HepG2 (cell line): ENCODE data around the gene RACGAP1. TPM values are rescaled to one million over a fixed set of nuclear protein-coding genes. Genes with fewer than 3 reads are reported as not detected.
A peak's percentile ranks its signal among the peaks of the same experiment; 100 is the strongest.

ENCODE experiments used
- GATA4 ChIP-seq: sonication (generic); IDR thresholded peaks from 2 replicates; pipeline ENCODE4 v1.6.1; 2016; ENCODE audit warnings: antibody characterized with exemption, low read depth, borderline replicate concordance
- HINFP ChIP-seq: sonication (generic); formaldehyde crosslinking; IDR thresholded peaks from 2 replicates; pipeline ENCODE4 v1.4.0; 2020; ENCODE audit warnings: low read depth, mild to moderate bottlenecking, missing genetic modification reagents
- MAFF ChIP-seq: IDR thresholded peaks from 2 replicates; pipeline ENCODE4 v1.6.1; 2011; ENCODE audit warnings: low read depth, low read length, improper control_type of control experiment
- NFAT5 ChIP-seq: sonication (generic); formaldehyde crosslinking; IDR thresholded peaks from 2 replicates; pipeline ENCODE4 v1.4.0; 2020; ENCODE audit warnings: missing genetic modification reagents
- NFE2 ChIP-seq: sonication (generic); formaldehyde crosslinking; IDR thresholded peaks from 2 replicates; pipeline ENCODE4 v1.4.0; 2020; ENCODE audit warnings: missing genetic modification reagents
- RARG ChIP-seq: sonication (generic); formaldehyde crosslinking; IDR thresholded peaks from 2 replicates; pipeline ENCODE4 v1.4.0; 2020; ENCODE audit warnings: low read depth, mild to moderate bottlenecking, missing genetic modification reagents
- RBFOX2 ChIP-seq: fragments of 200-400 bp; formaldehyde crosslinking; IDR thresholded peaks from 2 replicates; pipeline ENCODE4 v1.6.1; 2017; ENCODE audit warnings: low read depth, mild to moderate bottlenecking, low read length
- SMAD9 ChIP-seq: sonication (generic); formaldehyde crosslinking; IDR thresholded peaks from 2 replicates; pipeline ENCODE4 v1.5.1; 2020; ENCODE audit warnings: mild to moderate bottlenecking, missing genetic modification reagents
- TARDBP ChIP-seq: sonication (generic); formaldehyde crosslinking; IDR thresholded peaks from 2 replicates; pipeline ENCODE4 v1.8.0; 2022; ENCODE audit warnings: mild to moderate bottlenecking, missing genetic modification reagents
- TBX2 ChIP-seq: sonication (generic); formaldehyde crosslinking; IDR thresholded peaks from 2 replicates; pipeline ENCODE4 v1.5.0; 2020; ENCODE audit warnings: missing genetic modification reagents, mild to moderate bottlenecking, borderline replicate concordance
- THAP11 ChIP-seq: IDR thresholded peaks from 2 replicates; pipeline ENCODE4 v1.6.1; 2016; ENCODE audit warnings: missing biosample characterization, missing genetic modification reagents
- U2AF1 ChIP-seq: fragments of 200-400 bp; formaldehyde crosslinking; optimal IDR thresholded peaks from 2 replicates; pipeline ENCODE3; 2017; ENCODE audit warnings: mild to moderate bottlenecking, low read depth, low read length
- ZBTB46 ChIP-seq: sonication (generic); formaldehyde crosslinking; IDR thresholded peaks from 2 replicates; pipeline ENCODE4 v1.4.0; 2020; ENCODE audit warnings: mild to moderate bottlenecking, missing genetic modification reagents, borderline replicate concordance
- ZFP36L1 ChIP-seq: sonication (generic); formaldehyde crosslinking; IDR thresholded peaks from 2 replicates; pipeline ENCODE4 v1.8.0; 2022; ENCODE audit warnings: mild to moderate bottlenecking, missing genetic modification reagents, moderate library complexity
- ZNF124 ChIP-seq: sonication (generic); formaldehyde crosslinking; IDR thresholded peaks from 2 replicates; pipeline ENCODE4 v1.4.0; 2020; ENCODE audit warnings: missing genetic modification reagents
- ZNF251 ChIP-seq: sonication (generic); formaldehyde crosslinking; IDR thresholded peaks from 2 replicates; pipeline ENCODE4 v1.9.0; 2021; ENCODE audit warnings: mild to moderate bottlenecking, missing genetic modification reagents
- ZNF30 ChIP-seq: sonication (generic); formaldehyde crosslinking; IDR thresholded peaks from 2 replicates; pipeline ENCODE4 v1.5.0; 2020; ENCODE audit warnings: mild to moderate bottlenecking, missing genetic modification reagents
- ZNF326 ChIP-seq: sonication (generic); formaldehyde crosslinking; IDR thresholded peaks from 2 replicates; pipeline ENCODE4 v1.4.0; 2020; ENCODE audit warnings: missing genetic modification reagents, borderline replicate concordance
- ZNF331 ChIP-seq: sonication (generic); formaldehyde crosslinking; IDR thresholded peaks from 2 replicates; pipeline ENCODE4 v1.4.0; 2020; ENCODE audit warnings: missing genetic modification reagents
- ZNF335 ChIP-seq: sonication (generic); formaldehyde crosslinking; IDR thresholded peaks from 2 replicates; pipeline ENCODE4 v1.4.0; 2020; ENCODE audit warnings: missing genetic modification reagents
- ZNF557 ChIP-seq: sonication (generic); formaldehyde crosslinking; IDR thresholded peaks from 2 replicates; pipeline ENCODE4 v1.4.0; 2020; ENCODE audit warnings: missing genetic modification reagents
- ZNF562 ChIP-seq: sonication (generic); formaldehyde crosslinking; IDR thresholded peaks from 2 replicates; pipeline ENCODE4 v1.8.0; 2022; ENCODE audit warnings: missing genetic modification reagents, borderline replicate concordance
- polyA plus RNA-seq, 8 experiments: library from polyadenylated mRNA; depleted of rRNA in 3 of 8; stranded (reverse) in 7 of 8; unstranded in 1 of 8; fragments of >200 nt; fragmentation: Illumina TruSeq in 4 of 8; extraction: Trizol in 4 of 8; gene quantifications; 2 replicates each; pipeline versions ENCODE4 v1.2.1 to v1.2.3, GENCODE V29; 2011 to 2016; ENCODE audit warnings: low read depth in 4 of 8, missing spikeins in 1 of 8, mixed read lengths in 1 of 8; ENCODE audit not compliant: insufficient read depth in 1 of 8
- total RNA-seq, 5 experiments: library from RNA; depleted of rRNA; stranded (reverse); fragments of >200 nt; fragmentation: Illumina TruSeq; extraction: Trizol; gene quantifications; 2 replicates each; pipeline ENCODE4 v1.2.3, GENCODE V29; 2016; ENCODE audit warnings: low read depth in 1 of 5

The RACGAP1 gene
- total and polyA plus RNA-seq, 2 of the 13 experiments (the other 11 are each of a cell fraction or from before 2014, with no cell fraction given): 16.7 to 57.9 TPM

- TF ChIP-seq ZNF557 (CRISPR knock-in tag) (no peak), NFE2 (CRISPR knock-in tag) (no peak), ZNF30 (no peak), HINFP (CRISPR knock-in tag) (peak; percentile 30; the same call in 1 of the 2 replicates), ZNF331 (CRISPR knock-in tag) (peak; percentile 46; the same call in 1 of the 2 replicates), NFAT5 (CRISPR knock-in tag) (0 out of 2 replicates have a peak, but pooled peaks have one; percentile 59), U2AF1 (no peak), ZFP36L1 (CRISPR knock-in tag) (peak; percentile 81; the same call in 1 of the 2 replicates), TBX2 (CRISPR knock-in tag) (peak; percentile 87), MAFF (peak; percentile 22; the same call in 1 of the 2 replicates), TARDBP (peak; percentile 82), ZNF326 (CRISPR knock-in tag) (no peak), ZNF562 (CRISPR knock-in tag) (no peak), ZNF251 (CRISPR knock-in tag) (no peak), RBFOX2 (peak; percentile 72), THAP11 (CRISPR knock-in tag) (peak; percentile 93), GATA4 (no peak), ZNF124 (CRISPR knock-in tag) (peak; percentile 51; the same call in 1 of the 2 replicates), SMAD9 (CRISPR knock-in tag) (no peak), ZNF335 (CRISPR knock-in tag) (peak; percentile 50; the same call in 1 of the 2 replicates), RARG (CRISPR knock-in tag) (no peak), ZBTB46 (CRISPR knock-in tag) (no peak)
These were observed at the start of gene RACGAP1 (continued) for GRCh38 chr12:50025187-50026059.
